Measurements from ENCODE around the gene ANKRD53.

Gene ANKRD53

GRCh38 chr2:70941186-70941585 is 37.2 kb upstream of the ANKRD53 start:
- Histone ChIP-seq H3K79me2 (ENCODE audit: insufficient read depth, low read length) (no peaks in the 10 kb centered on the region), H3K4me3 (ENCODE audit: insufficient read depth, low read length, poor library complexity, severe bottlenecking) (no peak overlapping the region), H3K9me3 (ENCODE audit: insufficient read depth, low read length) (no peaks in the 10 kb centered on the region), H3K36me3 (ENCODE audit: low read length) (no peaks in the 10 kb centered on the region), H3K9me2 (replicated peaks; ENCODE audit: insufficient read depth, low read length) (no peaks in the 10 kb centered on the region), H3F3A (ENCODE audit: insufficient read depth) (no peaks in the 10 kb centered on the region), H4K20me1 (ENCODE audit: low read depth, low read length) (no peaks in the 10 kb centered on the region), H3K27me3 (ENCODE audit: low read length) (no peaks in the 10 kb centered on the region), H3K9ac (ENCODE audit: low read length) (no peak overlapping the region), H3K4me2 (ENCODE audit: low read depth, low read length, poor library complexity, severe bottlenecking) (no peak overlapping the region), H3K27ac (ENCODE audit: low read depth, low read length) (no peak overlapping the region), H2AFZ (ENCODE audit: low read depth, low read length, severe bottlenecking) (no peak overlapping the region)
- TF ChIP-seq EZH2phosphoT487 (conservative IDR thresholded peaks at IDR 0.05; ENCODE audit: low read length): no peak
- no peak for TF ChIP-seq CTCF (IDR thresholded peaks at IDR 0.05; ENCODE audit: insufficient read depth, low read length, poor library complexity, severe bottlenecking)

- no peaks in the 10 kb centered on the region for H3F3A ChIP-seq (ENCODE audit: insufficient read depth)
- H3K9me2 ChIP-seq (replicated peaks; ENCODE audit: insufficient read depth, low read length): no peaks in the 10 kb centered on the region
- H3K4me2 ChIP-seq (ENCODE audit: low read depth, low read length, poor library complexity, severe bottlenecking): no peak overlapping the region
- no peak overlapping the region for H3K4me3 ChIP-seq (ENCODE audit: insufficient read depth, low read length, poor library complexity, severe bottlenecking)
- H3K79me2 ChIP-seq (ENCODE audit: insufficient read depth, low read length): no peaks in the 10 kb centered on the region
- TF ChIP-seq CTCF (IDR thresholded peaks at IDR 0.05; ENCODE audit: insufficient read depth, low read length, poor library complexity, severe bottlenecking) (no peak), EZH2phosphoT487 (conservative IDR thresholded peaks at IDR 0.05; ENCODE audit: low read length) (no peak)
- H2AFZ ChIP-seq (ENCODE audit: low read depth, low read length, severe bottlenecking): no peak overlapping the region
- H3K9me3 ChIP-seq (ENCODE audit: insufficient read depth, low read length): no peaks in the 10 kb centered on the region
- H3K36me3 ChIP-seq (ENCODE audit: low read length): no peaks in the 10 kb centered on the region
- H3K9ac ChIP-seq (ENCODE audit: low read length): no peak overlapping the region
- no peak overlapping the region for H3K27ac ChIP-seq (ENCODE audit: low read depth, low read length)
- no peaks in the 10 kb centered on the region for H4K20me1 ChIP-seq (ENCODE audit: low read depth, low read length)
- no peaks in the 10 kb centered on the region for H3K27me3 ChIP-seq (ENCODE audit: low read length)
Measured at GRCh38 chr2:70941701-70942100, 36.7 kb upstream of the ANKRD53 start.

GRCh38 chr2:70942396-70943204 is 35.8 kb upstream of the ANKRD53 start:
- H2AFZ ChIP-seq (ENCODE audit: low read depth, low read length, severe bottlenecking): no peak overlapping the region
- H3K36me3 ChIP-seq (ENCODE audit: low read length): no peaks in the 10 kb centered on the region
- no peak overlapping the region for H3K27ac ChIP-seq (ENCODE audit: low read depth, low read length)

More at GRCh38 chr2:70942396-70943204, 35.8 kb upstream of the ANKRD53 start:
- Histone ChIP-seq H3K27me3 (ENCODE audit: low read length) (no peaks in the 10 kb centered on the region), H3K9me2 (replicated peaks; ENCODE audit: insufficient read depth, low read length) (no peaks in the 10 kb centered on the region), H3F3A (ENCODE audit: insufficient read depth) (no peaks in the 10 kb centered on the region), H3K79me2 (ENCODE audit: insufficient read depth, low read length) (no peaks in the 10 kb centered on the region), H4K20me1 (ENCODE audit: low read depth, low read length) (no peaks in the 10 kb centered on the region), H3K9ac (ENCODE audit: low read length) (no peak overlapping the region), H3K9me3 (ENCODE audit: insufficient read depth, low read length) (no peaks in the 10 kb centered on the region), H3K4me3 (ENCODE audit: insufficient read depth, low read length, poor library complexity, severe bottlenecking) (no peak overlapping the region), H3K4me2 (ENCODE audit: low read depth, low read length, poor library complexity, severe bottlenecking) (no peak overlapping the region)
- TF ChIP-seq CTCF (IDR thresholded peaks at IDR 0.05; ENCODE audit: insufficient read depth, low read length, poor library complexity, severe bottlenecking) (no peak), EZH2phosphoT487 (conservative IDR thresholded peaks at IDR 0.05; ENCODE audit: low read length) (no peak)
